SU-DHL-6 (cell line): ENCODE measurements around the gene AARS2.
"Not testable (repeated sequence)": the region's sequence is repeated elsewhere in the genome, so short reads cannot be mapped to it uniquely, and the experiment has no call there.

Experiments used
- H2AFZ ChIP-seq: fragments of 200-600 bp; sonication (generic); 2 replicates; pipeline ENCODE4 v1.6.1; 2014; ENCODE audit warnings: low read depth, mild to moderate bottlenecking, moderate library complexity, mixed read lengths, antibody characterized with exemption, low read length; ENCODE audit not compliant: severe bottlenecking
- H3F3A ChIP-seq: fragments of 200-600 bp; shearing (Covaris generic); 2 replicates; pipeline ENCODE4 v1.6.0; 2016; ENCODE audit warnings: antibody characterized with exemption, mild to moderate bottlenecking; ENCODE audit not compliant: insufficient read depth
- H3K27ac ChIP-seq: fragments of 200-600 bp; sonication (generic); 2 replicates; pipeline ENCODE4 v1.5.1; 2016; ENCODE audit warnings: low read depth, mild to moderate bottlenecking, low read length, moderate library complexity, mixed read lengths
- H3K27me3 ChIP-seq: fragments of 200-600 bp; sonication (generic), shearing (Covaris generic); 2 replicates; pipeline ENCODE4 v1.6.0; 2014; ENCODE audit warnings: mild to moderate bottlenecking, low read length
- H3K36me3 ChIP-seq: fragments of 200-600 bp; sonication (generic); 2 replicates; pipeline ENCODE4 v1.6.1; 2014; ENCODE audit warnings: mild to moderate bottlenecking, low read length, mixed read lengths
- H3K4me2 ChIP-seq: fragments of 300-600, 200-600 bp; shearing (Covaris generic), sonication (generic); 2 replicates; pipeline ENCODE4 v1.6.0; 2014; ENCODE audit warnings: low read length, low read depth, mild to moderate bottlenecking; ENCODE audit not compliant: poor library complexity, severe bottlenecking
- H3K4me3 ChIP-seq: fragments of 200-600 bp; sonication (generic); 2 replicates; pipeline ENCODE4 v1.5.1; 2014; ENCODE audit warnings: antibody characterized with exemption, low read length, mild to moderate bottlenecking, mixed read lengths; ENCODE audit not compliant: insufficient read depth, poor library complexity, severe bottlenecking
- H3K79me2 ChIP-seq: fragments of 200-600 bp; sonication (generic); 2 replicates; pipeline ENCODE4 v1.6.1; 2014; ENCODE audit warnings: mild to moderate bottlenecking, low read length, moderate library complexity; ENCODE audit not compliant: insufficient read depth
- H3K9ac ChIP-seq: fragments of 200-600 bp; sonication (generic); 2 replicates; pipeline ENCODE4 v1.7.0; 2014; ENCODE audit warnings: mild to moderate bottlenecking, low read length
- H3K9me2 ChIP-seq: fragments of 200-600 bp; sonication (generic); replicated peaks from 2 replicates; pipeline ENCODE4 v1.6.1; 2014; ENCODE audit warnings: low read length; ENCODE audit not compliant: insufficient read depth
- H3K9me3 ChIP-seq: fragments of 200-600 bp; sonication (generic); 2 replicates; pipeline ENCODE4 v1.6.1; 2014; ENCODE audit warnings: low read length, mixed read lengths; ENCODE audit not compliant: insufficient read depth
- H4K20me1 ChIP-seq: fragments of 200-600 bp; sonication (generic); 2 replicates; pipeline ENCODE4 v1.6.1; 2014; ENCODE audit warnings: low read depth, mild to moderate bottlenecking, antibody characterized with exemption, low read length, moderate library complexity, mixed read lengths
- EZH2phosphoT487 ChIP-seq: fragments of 200-600 bp; sonication (generic), shearing (Covaris generic); conservative IDR thresholded peaks from 2 replicates; pipeline ENCODE4 v1.6.1; 2018; ENCODE audit warnings: mild to moderate bottlenecking, antibody characterized with exemption, low read length, moderate library complexity, mixed read lengths
- TF ChIP-seq, protein P1 (sequence below): fragments of 200-600 bp; sonication (generic); IDR thresholded peaks from one replicate; pipeline ENCODE4 v1.5.1; 2017; ENCODE audit warnings: antibody characterized with exemption, mild to moderate bottlenecking, low read length, moderate library complexity; ENCODE audit not compliant: insufficient read depth, poor library complexity, severe bottlenecking

AARS2 gene

DNA sequence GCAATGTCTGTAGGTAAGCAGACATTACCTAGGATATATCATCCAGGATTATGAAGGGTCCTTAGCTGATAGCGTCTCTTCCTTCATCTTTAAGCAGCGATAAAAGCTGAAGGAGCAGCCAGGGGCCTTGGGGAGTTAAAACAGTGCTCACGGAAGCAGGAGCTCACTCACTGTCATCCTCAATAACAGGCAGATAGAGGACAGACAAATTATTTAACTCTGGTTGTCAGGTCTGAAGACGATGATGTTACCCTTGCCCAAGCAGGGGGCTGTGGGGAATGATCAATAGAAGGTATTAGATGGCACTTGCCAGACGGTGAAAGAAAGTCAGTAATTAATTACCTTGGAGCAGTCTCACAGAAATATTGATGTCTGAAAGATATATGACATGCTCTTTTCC lies 16.7 kb upstream of the AARS2 start:
- no peak overlapping the region for H2AFZ ChIP-seq
- H3K79me2 ChIP-seq, result no peaks in the 10 kb centered on the region
- no peak overlapping the region for H3K27ac ChIP-seq
- no peak overlapping the region for H3K4me3 ChIP-seq
- H3F3A ChIP-seq, result no peaks in the 10 kb centered on the region
- H3K9me2 ChIP-seq, result no peaks in the 10 kb centered on the region
- no peak overlapping the region for H3K9ac ChIP-seq
- no peak overlapping the region for H3K4me2 ChIP-seq
- no peaks in the 10 kb centered on the region for H3K36me3 ChIP-seq
- H4K20me1 ChIP-seq, result no peaks in the 10 kb centered on the region
- H3K9me3 ChIP-seq, result no peaks in the 10 kb centered on the region
- TF ChIP-seq, protein P1, sequence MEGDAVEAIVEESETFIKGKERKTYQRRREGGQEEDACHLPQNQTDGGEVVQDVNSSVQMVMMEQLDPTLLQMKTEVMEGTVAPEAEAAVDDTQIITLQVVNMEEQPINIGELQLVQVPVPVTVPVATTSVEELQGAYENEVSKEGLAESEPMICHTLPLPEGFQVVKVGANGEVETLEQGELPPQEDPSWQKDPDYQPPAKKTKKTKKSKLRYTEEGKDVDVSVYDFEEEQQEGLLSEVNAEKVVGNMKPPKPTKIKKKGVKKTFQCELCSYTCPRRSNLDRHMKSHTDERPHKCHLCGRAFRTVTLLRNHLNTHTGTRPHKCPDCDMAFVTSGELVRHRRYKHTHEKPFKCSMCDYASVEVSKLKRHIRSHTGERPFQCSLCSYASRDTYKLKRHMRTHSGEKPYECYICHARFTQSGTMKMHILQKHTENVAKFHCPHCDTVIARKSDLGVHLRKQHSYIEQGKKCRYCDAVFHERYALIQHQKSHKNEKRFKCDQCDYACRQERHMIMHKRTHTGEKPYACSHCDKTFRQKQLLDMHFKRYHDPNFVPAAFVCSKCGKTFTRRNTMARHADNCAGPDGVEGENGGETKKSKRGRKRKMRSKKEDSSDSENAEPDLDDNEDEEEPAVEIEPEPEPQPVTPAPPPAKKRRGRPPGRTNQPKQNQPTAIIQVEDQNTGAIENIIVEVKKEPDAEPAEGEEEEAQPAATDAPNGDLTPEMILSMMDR, result no peak
- TF ChIP-seq EZH2phosphoT487, result no peak
- no peaks in the 10 kb centered on the region for H3K27me3 ChIP-seq

DNA sequence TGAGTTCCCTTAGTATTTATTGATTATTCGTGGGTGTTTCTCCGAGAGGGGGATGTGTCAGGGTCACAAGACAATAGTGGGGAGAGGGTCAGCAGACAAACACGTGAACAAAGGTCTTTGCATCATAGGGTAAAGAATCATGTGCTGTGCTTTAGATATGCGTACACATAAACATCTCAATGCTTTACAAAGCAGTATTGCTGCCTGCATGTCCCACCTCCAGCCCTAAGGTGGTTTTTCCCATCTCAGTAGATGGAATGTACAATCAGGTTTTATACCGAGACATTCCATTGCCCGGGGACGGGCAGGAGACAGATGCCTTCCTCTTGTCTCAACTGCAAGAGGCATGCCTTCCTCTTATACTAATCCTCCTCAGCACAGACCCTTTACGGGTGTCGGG lies 15.1 kb upstream of the AARS2 start:
- not testable (repeated sequence) for H3F3A ChIP-seq, H3K27ac ChIP-seq, H3K79me2 ChIP-seq, H3K27me3 ChIP-seq, H2AFZ ChIP-seq, H3K36me3 ChIP-seq, H3K9me3 ChIP-seq, H3K9ac ChIP-seq, H4K20me1 ChIP-seq, H3K4me2 ChIP-seq, H3K9me2 ChIP-seq, H3K4me3 ChIP-seq

DNA sequence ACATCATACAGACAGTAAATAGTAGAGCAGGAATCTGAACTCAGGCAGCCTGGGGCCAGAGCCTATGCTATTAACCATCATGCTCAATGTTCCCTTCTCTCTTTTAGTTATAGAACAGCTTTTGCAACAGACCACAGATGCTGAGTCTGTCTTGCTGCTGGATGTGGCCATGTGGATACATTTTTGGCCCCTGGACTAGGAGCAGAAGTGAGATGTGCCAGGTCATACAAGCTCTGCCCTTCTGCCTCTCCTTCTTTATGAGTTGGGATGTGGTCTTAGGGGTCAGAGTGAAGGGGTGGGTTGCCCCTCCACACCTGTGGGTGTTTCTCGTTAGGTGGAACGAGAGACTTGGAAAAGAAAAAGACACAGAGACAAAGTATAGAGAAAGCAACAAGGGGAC lies 14.6 kb upstream of the AARS2 start:
- Histone ChIP-seq H2AFZ (no peak overlapping the region), H3K36me3 (no peaks in the 10 kb centered on the region), H3K27ac (no peak overlapping the region), H3K27me3 (no peaks in the 10 kb centered on the region), H3K9me2 (no peaks in the 10 kb centered on the region), H3K4me2 (no peak overlapping the region), H3K4me3 (no peak overlapping the region), H3K9me3 (no peaks in the 10 kb centered on the region), H3K9ac (no peak overlapping the region), H3K79me2 (no peaks in the 10 kb centered on the region), H4K20me1 (no peaks in the 10 kb centered on the region), H3F3A (no peaks in the 10 kb centered on the region)
- TF ChIP-seq, protein P1, result no peak
- no peak for TF ChIP-seq EZH2phosphoT487

DNA sequence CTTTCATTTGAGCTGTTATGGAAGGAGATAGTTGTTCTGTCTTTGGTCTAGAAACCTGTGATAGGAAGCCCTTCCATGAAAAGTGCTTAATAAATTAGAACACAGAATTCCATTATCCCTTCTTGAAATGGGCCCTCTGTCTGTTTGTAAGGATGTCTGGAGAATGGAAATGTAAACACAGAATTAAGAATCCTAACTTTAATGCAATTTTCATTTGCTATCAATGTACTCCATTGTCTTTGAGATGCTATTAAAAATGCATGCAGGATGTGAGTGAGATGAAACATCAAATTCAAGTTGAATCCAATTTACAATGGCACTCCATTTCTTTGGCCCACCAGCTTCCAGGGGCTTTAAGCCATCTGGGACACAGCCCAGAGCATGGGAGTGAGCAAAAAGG lies 13.9 kb upstream of the AARS2 start:
- Histone ChIP-seq H4K20me1 (no peaks in the 10 kb centered on the region), H3K27ac (no peak overlapping the region), H3K9me2 (no peaks in the 10 kb centered on the region), H3K4me3 (no peak overlapping the region), H3K9ac (no peak overlapping the region), H3F3A (no peaks in the 10 kb centered on the region), H3K4me2 (no peak overlapping the region), H2AFZ (no peak overlapping the region), H3K79me2 (no peaks in the 10 kb centered on the region), H3K9me3 (no peaks in the 10 kb centered on the region), H3K36me3 (no peaks in the 10 kb centered on the region), H3K27me3 (no peaks in the 10 kb centered on the region)
- no peak for TF ChIP-seq EZH2phosphoT487
- TF ChIP-seq, protein P1, result no peak
